Stimulated activated naive CD8-positive, alpha-beta T cell treated with anti-CD3 and anti-CD28 coated beads, Interleukin-15, Interleukin-2, amounts not matched to agents 100 ng/mL and 50 ng/mL, for 24 hours (primary cell): ENCODE data around the gene PRPF6.

ENCODE experiments used
- H3K27ac Mint-ChIP-seq: one replicate; pipeline ENCODE4 v1.8.0; 2021; ENCODE audit warnings: mild to moderate bottlenecking, mixed read lengths
- H3K27me3 Mint-ChIP-seq: one replicate; pipeline ENCODE4 v1.8.0; 2021; ENCODE audit warnings: mixed read lengths
- H3K36me3 Mint-ChIP-seq: one replicate; pipeline ENCODE4 v1.8.0; 2021; ENCODE audit warnings: low read depth, mixed read lengths
- H3K4me1 Mint-ChIP-seq: one replicate; pipeline ENCODE4 v1.8.0; 2021; ENCODE audit warnings: low read depth, mixed read lengths
- H3K4me3 Mint-ChIP-seq: one replicate; pipeline ENCODE4 v1.8.0; 2021; ENCODE audit warnings: mild to moderate bottlenecking, mixed read lengths
- H3K9me3 Mint-ChIP-seq: one replicate; pipeline ENCODE4 v1.8.0; 2021; ENCODE audit warnings: mixed read lengths

Gene PRPF6, protein sequence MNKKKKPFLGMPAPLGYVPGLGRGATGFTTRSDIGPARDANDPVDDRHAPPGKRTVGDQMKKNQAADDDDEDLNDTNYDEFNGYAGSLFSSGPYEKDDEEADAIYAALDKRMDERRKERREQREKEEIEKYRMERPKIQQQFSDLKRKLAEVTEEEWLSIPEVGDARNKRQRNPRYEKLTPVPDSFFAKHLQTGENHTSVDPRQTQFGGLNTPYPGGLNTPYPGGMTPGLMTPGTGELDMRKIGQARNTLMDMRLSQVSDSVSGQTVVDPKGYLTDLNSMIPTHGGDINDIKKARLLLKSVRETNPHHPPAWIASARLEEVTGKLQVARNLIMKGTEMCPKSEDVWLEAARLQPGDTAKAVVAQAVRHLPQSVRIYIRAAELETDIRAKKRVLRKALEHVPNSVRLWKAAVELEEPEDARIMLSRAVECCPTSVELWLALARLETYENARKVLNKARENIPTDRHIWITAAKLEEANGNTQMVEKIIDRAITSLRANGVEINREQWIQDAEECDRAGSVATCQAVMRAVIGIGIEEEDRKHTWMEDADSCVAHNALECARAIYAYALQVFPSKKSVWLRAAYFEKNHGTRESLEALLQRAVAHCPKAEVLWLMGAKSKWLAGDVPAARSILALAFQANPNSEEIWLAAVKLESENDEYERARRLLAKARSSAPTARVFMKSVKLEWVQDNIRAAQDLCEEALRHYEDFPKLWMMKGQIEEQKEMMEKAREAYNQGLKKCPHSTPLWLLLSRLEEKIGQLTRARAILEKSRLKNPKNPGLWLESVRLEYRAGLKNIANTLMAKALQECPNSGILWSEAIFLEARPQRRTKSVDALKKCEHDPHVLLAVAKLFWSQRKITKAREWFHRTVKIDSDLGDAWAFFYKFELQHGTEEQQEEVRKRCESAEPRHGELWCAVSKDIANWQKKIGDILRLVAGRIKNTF

DNA sequence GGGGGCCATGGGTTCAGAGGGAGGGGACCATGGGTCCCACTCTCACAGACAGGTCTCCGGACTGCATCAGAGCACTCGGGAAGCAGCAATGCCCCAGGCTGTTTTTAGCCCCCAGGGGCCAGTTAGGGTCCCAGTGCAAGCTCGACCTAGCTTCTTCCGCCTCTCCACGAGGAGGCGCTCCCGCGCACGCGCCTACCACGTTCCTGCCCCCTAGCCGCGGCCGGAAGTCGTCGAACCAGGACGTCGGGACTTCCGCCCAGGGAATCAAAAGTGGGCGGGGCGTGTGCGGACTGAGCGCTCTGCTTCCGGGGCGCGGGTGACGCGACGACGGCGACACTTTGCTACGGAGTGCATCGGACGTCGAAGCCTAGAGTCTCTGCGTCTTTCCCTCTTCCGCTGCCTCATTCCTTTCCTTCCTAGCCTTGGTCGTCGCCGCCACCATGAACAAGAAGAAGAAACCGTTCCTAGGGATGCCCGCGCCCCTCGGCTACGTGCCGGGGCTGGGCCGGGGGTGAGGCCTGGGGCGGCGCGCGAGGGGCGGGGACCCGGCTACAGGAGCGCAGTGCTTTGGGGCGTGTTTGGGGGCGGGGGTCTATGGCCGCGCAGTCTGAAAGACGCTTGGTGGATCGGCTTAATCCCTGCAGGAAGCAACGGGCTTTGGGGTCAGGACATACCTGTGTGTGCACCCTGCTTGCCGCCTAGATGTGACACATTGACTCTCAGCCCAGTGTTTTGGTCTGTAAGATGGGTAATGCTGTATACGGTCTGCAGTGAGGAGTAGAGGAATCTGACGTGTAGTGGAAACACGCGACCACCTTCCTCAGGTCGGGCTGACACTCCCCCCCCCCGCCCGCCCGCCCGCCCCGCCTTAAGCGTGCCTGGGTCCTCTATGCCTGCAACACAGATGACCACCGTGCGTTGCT, at the start of gene PRPF6:
PRPF6 (plus strand) TSS at position 327 of the 923 bp plus-strand sequence; CDS start at position 441, 114 bp downstream.
- Mint-ChIP-seq H3K36me3 (peaks cover 34% of the 10 kb centered on the region), H3K9me3 (no peaks in the 10 kb centered on the region), H3K4me1 (peaks cover 63% of the 10 kb centered on the region), H3K4me3 (peak within 1 kb of the TSS; percentile 94), H3K27ac (peak within 1 kb of the TSS; percentile 97), H3K27me3 (no peaks in the 10 kb centered on the region)

DNA sequence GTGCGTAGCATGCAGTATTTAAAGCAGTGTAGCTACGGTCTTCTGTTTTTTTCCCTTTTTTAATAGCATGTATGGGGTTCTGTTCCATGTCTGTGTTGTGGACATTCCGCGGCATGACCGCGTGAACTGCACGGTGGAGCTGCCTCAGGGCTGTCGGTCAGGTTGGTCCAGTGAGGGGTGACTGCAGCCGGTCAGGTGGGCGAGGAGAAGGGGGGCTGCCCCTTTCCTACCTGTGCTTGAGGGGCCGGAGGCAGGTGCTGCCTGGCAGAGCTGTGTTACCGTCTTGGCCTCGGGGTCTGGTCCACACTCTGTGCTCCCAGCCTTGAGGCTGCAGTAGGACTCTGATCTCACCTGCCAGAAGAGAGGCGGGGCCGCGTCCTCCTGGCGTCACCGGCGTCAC, 49.2 kb upstream of the PRPF6 start:
- Mint-ChIP-seq H3K4me3 (no peak overlapping the region), H3K27ac (no peak overlapping the region), H3K36me3 (peaks cover 57% of the 10 kb centered on the region), H3K9me3 (no peaks in the 10 kb centered on the region), H3K27me3 (no peaks in the 10 kb centered on the region), H3K4me1 (no peaks in the 10 kb centered on the region)

DNA sequence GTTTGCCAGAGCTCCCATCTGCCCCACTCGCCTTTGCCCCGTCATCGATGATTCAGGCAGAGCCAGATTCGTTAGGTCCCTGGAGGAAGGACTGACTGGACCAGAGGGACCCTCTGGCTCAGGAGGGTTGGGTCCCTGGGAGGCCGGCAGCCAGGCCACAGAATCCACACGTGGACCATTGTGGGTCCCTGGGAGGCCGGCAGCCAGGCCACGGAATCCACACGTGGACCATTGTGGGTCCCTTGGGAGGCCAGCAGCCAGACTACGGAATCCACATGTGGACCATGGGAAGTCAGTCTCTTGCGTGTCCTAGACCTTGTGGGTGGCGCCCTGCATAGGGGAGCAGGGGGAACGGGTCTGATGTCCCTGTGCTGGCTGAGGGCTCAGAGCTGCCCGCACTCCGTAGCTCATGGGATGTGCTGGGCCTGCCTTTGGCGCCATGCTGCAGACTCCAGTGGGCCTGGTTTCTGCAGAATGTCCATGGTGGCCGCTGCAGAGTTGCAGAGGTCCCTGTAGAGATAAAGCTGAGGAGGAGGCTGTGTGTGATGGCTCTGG, 48.2 kb upstream of the PRPF6 start:
- H3K9me3 Mint-ChIP-seq, result no peaks in the 10 kb centered on the region
- H3K27ac Mint-ChIP-seq, result no peak overlapping the region
- H3K4me1 Mint-ChIP-seq, result no peaks in the 10 kb centered on the region
- peaks cover 55% of the 10 kb centered on the region for H3K36me3 Mint-ChIP-seq
- no peaks in the 10 kb centered on the region for H3K27me3 Mint-ChIP-seq
- no peak overlapping the region for H3K4me3 Mint-ChIP-seq

DNA sequence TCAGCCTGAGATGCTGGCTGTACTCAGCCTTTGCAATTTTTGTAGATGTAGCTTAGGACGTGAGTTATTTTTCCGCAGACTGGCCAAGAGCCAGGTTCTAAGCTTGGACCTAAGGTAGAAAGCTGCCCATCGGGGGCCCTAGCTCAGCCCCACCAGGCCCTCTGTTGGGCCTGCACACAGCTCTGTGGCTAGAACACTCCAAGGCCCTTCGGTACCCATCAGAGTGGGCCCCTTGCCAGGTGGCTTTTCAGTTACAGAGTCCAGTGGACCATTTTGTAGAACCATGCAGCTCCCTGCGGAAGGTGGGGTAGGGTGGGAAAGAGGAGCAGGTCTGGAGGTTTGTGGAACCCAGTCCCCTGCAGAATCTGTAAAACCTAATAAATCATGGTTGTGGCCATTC, 47.3 kb upstream of the PRPF6 start:
- Mint-ChIP-seq H3K4me1 (no peaks in the 10 kb centered on the region), H3K4me3 (no peak overlapping the region)

DNA sequence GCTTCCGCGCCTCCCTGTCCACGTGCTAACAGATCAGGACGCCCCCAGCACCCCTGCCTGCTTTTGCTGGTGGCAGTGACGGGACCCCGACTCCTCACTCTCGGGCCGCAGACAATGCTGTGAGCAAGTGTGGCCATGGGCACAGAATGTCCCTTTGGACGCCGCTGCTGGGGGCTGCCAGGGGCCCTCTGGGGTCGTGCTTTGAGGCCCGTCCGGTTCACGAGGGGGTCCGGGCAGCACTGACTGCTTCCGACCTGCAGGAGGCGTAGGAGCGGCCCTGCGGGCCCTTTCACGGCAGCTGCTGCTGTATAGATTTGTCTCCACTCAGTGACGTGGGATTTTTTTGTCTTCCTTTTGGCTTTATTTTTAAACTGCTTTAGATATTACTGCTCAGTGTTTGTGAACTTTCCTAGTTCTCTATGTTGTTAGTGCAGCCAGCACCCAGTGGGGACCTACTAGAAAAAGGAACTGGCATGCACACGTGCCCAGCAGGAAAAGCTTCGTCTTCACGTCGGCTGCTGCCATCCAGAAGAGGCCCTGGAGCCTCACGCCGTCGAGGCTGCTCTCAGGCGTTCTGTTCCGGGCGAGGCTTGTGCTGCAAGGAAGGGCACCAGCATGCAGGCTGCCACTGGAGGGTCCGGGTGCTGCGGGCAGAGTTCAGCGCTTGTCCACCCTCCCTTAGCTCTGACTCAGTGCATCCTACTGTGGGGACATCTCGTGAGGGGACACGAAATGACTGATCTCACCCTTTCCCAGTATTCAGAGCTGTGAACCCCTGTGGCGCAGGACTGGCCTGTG, 46.5 kb upstream of the PRPF6 start:
- H3K27me3 Mint-ChIP-seq, result no peaks in the 10 kb centered on the region
- peaks cover 41% of the 10 kb centered on the region for H3K36me3 Mint-ChIP-seq
- H3K27ac Mint-ChIP-seq, result no peak overlapping the region
- no peaks in the 10 kb centered on the region for H3K4me1 Mint-ChIP-seq
- H3K9me3 Mint-ChIP-seq, result no peaks in the 10 kb centered on the region
- no peak overlapping the region for H3K4me3 Mint-ChIP-seq

More for the DNA sequence above, 47.3 kb upstream of the PRPF6 start:
- Mint-ChIP-seq H3K9me3 (no peaks in the 10 kb centered on the region), H3K36me3 (peaks cover 47% of the 10 kb centered on the region), H3K27me3 (no peaks in the 10 kb centered on the region), H3K27ac (no peak overlapping the region)

DNA sequence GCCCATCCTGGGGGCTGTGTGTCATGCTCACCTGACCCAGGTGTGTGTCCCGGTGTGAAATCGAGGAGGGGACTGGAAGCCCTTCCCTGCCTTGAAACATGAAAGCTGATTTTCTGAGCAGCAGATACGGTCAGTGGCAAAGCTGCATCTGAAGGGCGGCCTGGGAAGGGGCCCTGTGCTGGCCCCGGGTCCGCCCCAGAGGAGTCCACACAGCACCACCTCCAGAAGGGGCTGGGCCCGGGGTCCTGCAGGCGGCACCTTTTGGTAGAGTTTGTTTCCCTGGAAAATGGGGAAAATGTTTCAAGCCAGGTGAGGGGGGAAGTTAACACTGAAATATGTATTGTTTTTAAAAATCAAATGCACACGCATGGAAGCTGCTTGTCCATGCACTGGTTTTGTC, 45.5 kb upstream of the PRPF6 start:
- Mint-ChIP-seq H3K36me3 (peaks cover 36% of the 10 kb centered on the region), H3K9me3 (no peaks in the 10 kb centered on the region), H3K27ac (no peak overlapping the region), H3K4me3 (no peak overlapping the region), H3K27me3 (no peaks in the 10 kb centered on the region), H3K4me1 (no peaks in the 10 kb centered on the region)

DNA sequence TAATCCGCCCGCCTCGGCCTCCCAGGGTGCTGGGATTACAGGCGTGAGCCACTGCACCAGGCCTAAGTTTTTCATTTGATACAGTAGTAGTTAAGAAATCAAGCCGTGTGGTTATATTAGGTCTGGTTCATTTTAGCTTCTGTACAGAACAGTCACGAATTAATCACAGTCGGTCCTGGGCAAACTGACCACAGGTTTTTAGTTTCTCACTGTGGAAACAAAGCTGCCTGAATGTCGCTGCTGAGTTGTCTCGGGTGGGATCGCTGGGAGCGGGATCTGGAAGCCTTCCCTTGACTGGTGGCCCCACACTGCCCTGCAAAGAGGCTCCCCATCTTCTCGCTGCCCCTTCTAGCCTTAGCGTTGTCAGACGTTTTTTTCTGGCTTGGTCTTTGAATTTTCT, 43.3 kb upstream of the PRPF6 start:
- Mint-ChIP-seq H3K4me3 (no peak overlapping the region), H3K9me3 (no peaks in the 10 kb centered on the region), H3K36me3 (peaks cover 19% of the 10 kb centered on the region), H3K4me1 (peaks cover 6% of the 10 kb centered on the region), H3K27me3 (no peaks in the 10 kb centered on the region), H3K27ac (no peak overlapping the region)

DNA sequence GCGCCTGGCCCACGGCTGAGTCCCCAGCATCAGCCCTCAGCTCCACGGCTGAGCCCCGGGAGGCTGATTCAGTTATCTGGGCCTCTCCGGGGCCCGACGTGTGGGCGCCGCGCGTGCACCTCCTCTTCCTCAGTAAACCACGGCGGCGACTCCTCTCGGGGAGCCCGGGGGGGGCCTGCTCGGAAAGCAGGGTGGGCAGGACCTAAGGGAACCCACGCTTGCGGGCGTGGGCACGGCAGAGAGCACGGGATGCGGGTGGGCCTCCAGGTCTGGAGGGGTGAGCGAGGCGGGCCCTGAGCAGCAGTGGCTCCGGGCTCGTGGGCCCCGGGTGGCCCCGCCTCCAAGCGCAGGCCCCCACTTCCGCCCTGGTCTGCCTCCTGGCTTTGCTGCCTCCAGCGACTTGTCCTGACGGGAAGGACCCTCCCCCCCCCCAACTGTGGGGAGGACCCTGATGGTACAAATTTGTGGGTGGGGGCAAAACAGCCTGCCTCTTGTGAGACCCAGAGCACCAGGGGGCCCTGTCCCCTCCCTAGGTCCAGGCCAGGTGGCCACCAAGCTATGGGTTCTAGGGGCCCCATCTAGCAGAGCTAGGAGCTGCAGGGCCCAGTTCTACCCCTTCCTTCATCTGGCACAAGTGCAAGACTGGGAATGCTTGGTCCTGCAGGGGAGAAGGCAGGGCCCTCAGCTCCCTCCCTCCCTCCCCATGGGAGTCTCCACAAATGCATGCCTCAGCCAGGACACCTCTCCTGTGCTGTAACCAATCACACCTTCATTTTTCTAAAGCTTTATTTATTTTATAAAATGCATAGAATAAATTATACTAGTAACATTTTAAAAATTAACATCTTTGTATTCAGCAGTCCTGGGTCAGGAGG, 41.6 kb upstream of the PRPF6 start:
- no peak overlapping the region for H3K27ac Mint-ChIP-seq
- peaks cover 6% of the 10 kb centered on the region for H3K4me1 Mint-ChIP-seq
- H3K4me3 Mint-ChIP-seq, result no peak overlapping the region
- no peaks in the 10 kb centered on the region for H3K27me3 Mint-ChIP-seq
- no peaks in the 10 kb centered on the region for H3K9me3 Mint-ChIP-seq
- H3K36me3 Mint-ChIP-seq, result peaks cover 19% of the 10 kb centered on the region

DNA sequence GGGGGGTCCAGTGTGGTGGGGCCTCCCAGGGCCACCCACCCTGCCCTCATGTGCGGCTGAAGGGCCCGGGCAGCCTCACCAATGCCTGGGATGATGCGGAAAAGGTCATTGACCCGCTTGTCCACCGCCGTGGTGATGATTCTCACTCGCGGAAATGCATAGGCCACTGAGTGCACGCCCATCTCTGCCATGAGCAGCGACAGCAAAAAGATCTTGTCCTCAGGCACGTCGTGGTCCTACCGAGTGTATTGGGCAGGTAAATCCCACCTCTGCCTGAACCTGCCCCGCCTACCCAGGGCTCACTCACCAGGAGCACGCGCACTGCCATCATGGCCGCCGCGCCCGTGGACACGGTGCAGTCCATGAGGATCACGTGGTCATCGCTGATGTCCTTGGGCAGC, 40.9 kb upstream of the PRPF6 start:
- peaks cover 17% of the 10 kb centered on the region for H3K36me3 Mint-ChIP-seq
- H3K27ac Mint-ChIP-seq, result no peak overlapping the region
- no peaks in the 10 kb centered on the region for H3K27me3 Mint-ChIP-seq
- H3K4me3 Mint-ChIP-seq, result no peak overlapping the region
- H3K4me1 Mint-ChIP-seq, result peaks cover 6% of the 10 kb centered on the region
- no peaks in the 10 kb centered on the region for H3K9me3 Mint-ChIP-seq

DNA sequence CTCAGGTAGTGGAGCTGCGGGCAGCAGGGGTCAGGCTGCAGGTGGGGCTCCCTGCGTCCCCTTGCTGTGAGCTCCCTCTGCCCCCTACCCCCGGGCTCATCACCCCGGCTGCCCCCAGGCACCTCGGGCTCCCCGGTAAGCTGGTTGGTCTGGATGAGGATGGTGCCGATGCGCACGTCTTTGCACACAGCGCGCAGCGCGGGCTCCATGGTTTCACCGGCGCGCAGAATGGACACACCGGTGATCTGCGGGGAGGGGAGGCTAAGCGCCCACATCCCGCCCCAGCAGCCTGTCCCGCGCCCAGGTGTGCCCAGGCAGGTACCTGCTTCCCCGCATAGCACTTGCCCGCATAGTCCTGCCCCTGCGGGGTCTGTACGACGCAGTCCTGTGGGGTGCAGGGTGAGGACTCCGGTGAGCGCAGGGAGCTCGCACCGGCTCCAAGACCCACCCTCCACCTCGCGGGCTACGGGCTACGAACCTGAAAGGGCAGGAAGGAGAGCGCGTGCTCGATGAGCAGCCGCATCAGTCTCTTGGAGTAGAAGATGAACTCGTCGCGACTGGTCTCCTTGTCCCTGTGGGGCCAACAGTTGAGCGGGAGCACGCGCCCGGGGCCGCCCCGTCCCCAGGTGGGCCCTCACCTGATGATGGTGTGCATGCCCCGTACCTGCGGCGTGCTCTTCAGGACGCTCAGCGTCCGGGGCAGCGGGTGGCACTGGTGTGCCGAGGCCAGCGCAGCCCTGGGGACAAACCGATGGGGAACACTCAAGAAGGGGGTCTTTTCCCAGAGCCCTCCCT, 40.3 kb upstream of the PRPF6 start:
- peaks cover 15% of the 10 kb centered on the region for H3K36me3 Mint-ChIP-seq
- peak overlapping the region; percentile 40 for H3K27ac Mint-ChIP-seq
- H3K27me3 Mint-ChIP-seq, result no peaks in the 10 kb centered on the region
- no peak overlapping the region for H3K4me3 Mint-ChIP-seq
- H3K9me3 Mint-ChIP-seq, result no peaks in the 10 kb centered on the region
- peaks cover 6% of the 10 kb centered on the region for H3K4me1 Mint-ChIP-seq

DNA sequence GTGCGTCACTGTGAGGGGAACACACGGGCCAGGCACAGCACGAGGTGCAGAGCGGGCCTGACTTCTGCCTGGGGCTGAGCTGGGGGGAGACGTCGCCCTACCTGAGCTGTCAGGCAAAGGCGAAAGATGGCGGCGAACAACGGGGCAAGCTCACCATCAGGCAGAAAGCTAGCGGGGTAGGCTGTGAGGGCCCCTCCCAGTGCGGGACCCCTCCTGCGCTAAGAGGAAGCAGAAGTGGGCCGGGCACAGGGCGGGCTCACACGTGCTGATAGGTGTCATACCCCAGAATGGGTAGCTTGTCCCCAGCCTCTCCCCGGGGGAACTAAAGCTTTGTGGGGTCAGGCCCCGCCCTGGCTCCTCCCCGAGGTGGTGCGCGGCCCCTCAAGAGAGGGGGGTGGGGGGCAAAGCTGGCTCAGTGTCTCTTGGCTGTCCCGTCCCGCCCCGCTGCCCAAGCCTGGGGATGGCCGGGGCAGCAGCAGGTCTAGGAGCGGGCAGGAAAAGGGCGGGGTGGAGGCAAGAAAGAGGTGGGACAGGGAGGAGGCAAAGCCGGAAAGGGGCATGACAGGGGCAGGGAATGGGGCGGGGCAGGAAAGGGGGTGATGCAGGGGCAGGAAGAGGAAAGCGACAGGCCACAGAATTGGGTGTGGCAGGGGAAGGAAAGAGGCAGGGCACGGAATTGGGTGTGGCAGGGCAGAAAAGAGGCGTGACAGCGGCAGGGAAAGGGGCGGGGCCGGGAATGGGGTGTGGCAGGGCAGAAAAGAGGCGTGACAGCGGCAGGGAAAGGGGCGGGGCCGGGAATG, 39.5 kb upstream of the PRPF6 start:
- Mint-ChIP-seq H3K27ac (peak overlapping the region; percentile 40), H3K4me3 (no peak overlapping the region), H3K36me3 (peaks cover 8% of the 10 kb centered on the region), H3K4me1 (peaks cover 6% of the 10 kb centered on the region), H3K9me3 (no peaks in the 10 kb centered on the region), H3K27me3 (no peaks in the 10 kb centered on the region)
